MCF 10A (cell line): ENCODE data around the gene GMDS. TPM values are rescaled to one million over a fixed set of nuclear protein-coding genes. Genes with fewer than 3 reads are reported as not detected.

Source experiments
- BruUV-seq: library from RNA; stranded (reverse); fragments of 400-500 nt; replicated peaks from 2 replicates; lab custom pipeline; 2021; lab: Mats Ljungman, UMichigan
- CTCF ChIA-PET: fragments of 300-600 bp; sonication (Branson Sonifier 250); formaldehyde crosslinking; extraction: SDS; loops from one replicate; lab custom pipeline; 2021; ENCODE audit warnings: antibody characterized with exemption, inconsistent platforms; lab: Yijun Ruan, JAX
- POLR2A ChIA-PET: fragments of 300-600, 350-650 bp; sonication (Branson Sonifier 250); formaldehyde crosslinking; extraction: SDS; loops from one replicate; lab custom pipeline; 2020; ENCODE audit warnings: antibody characterized with exemption, inconsistent platforms; lab: Yijun Ruan, JAX
- DNase-seq: peaks from one replicate; pipeline ENCODE4 v3.0.0-alpha.2; 2018; ENCODE audit not compliant: unreplicated experiment
- H3K27ac Mint-ChIP-seq: one replicate; pipeline ENCODE4 v1.8.0; 2022; ENCODE audit warnings: mild to moderate bottlenecking, low read depth, mixed read lengths; ENCODE audit not compliant: unreplicated experiment
- H3K27me3 Mint-ChIP-seq: one replicate; pipeline ENCODE4 v1.8.0; 2022; ENCODE audit warnings: mixed read lengths; ENCODE audit not compliant: insufficient read depth, unreplicated experiment
- H3K36me3 Mint-ChIP-seq: one replicate; pipeline ENCODE4 v1.8.0; 2022; ENCODE audit warnings: mild to moderate bottlenecking, moderate library complexity, mixed read lengths; ENCODE audit not compliant: insufficient read depth, unreplicated experiment
- H3K4me1 Mint-ChIP-seq: one replicate; pipeline ENCODE4 v1.8.0; 2022; ENCODE audit warnings: mixed read lengths; ENCODE audit not compliant: insufficient read depth, unreplicated experiment
- H3K4me3 Mint-ChIP-seq: one replicate; pipeline ENCODE4 v1.8.0; 2022; ENCODE audit warnings: mild to moderate bottlenecking, moderate library complexity, mixed read lengths; ENCODE audit not compliant: unreplicated experiment
- H3K9me3 Mint-ChIP-seq: one replicate; pipeline ENCODE4 v1.8.0; 2022; ENCODE audit warnings: mixed read lengths; ENCODE audit not compliant: unreplicated experiment
- intact Hi-C: fragments of 100-400 bp; cut with micrococcal nuclease; formaldehyde crosslinking; loops from 2 replicates; pipeline ENCODE4 v1.14.1; 2022
- total RNA-seq: library from RNA; stranded (reverse); gene quantifications from 2 replicates; pipeline ENCODE4 v1.2.3, GENCODE V29; 2022
- TF ChIP-seq, protein P1 (sequence below): fragments of 200-600 bp; IDR thresholded peaks from one replicate; pipeline ENCODE4 v1.8.0; 2022; ENCODE audit warnings: antibody characterized with exemption, mild to moderate bottlenecking; ENCODE audit not compliant: unreplicated experiment

GMDS gene
- total RNA-seq, 1 experiment from 2014 or later, result 24.9 TPM

DNA sequence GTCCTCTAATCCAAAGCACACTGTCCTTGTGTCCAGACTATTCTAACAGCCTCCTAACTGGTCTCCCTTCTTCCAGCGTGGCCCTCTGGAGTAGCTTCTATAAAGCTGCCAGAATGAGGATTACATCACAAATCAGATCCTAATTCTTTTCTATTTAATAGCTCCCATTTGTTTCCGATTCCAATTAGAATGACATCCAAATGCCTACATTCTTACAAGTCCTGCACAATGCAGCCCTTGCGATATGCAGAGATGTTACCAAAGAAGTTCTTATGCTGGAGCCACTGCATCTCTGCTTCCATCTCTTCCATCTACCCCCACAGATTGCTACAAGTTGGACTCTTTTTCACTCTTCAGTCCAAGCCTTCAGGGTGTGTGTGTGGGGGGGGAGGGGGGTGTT lies 40.0 kb downstream of the GMDS start:
- no peaks in the 10 kb centered on the region for H3K4me1 Mint-ChIP-seq
- H3K27me3 Mint-ChIP-seq, result no peaks in the 10 kb centered on the region
- intact Hi-C loops, result no loop called here
- H3K4me3 Mint-ChIP-seq, result no peak overlapping the region
- CTCF ChIA-PET, result interaction anchor here (0.6 to 0.8 kb wide), 2 partner anchors 278 to 295 kb away, joined by 3 read pairs; no protein-coding TSS in a partner anchor
- no peak overlapping the region for H3K27ac Mint-ChIP-seq
- no peaks in the 10 kb centered on the region for H3K9me3 Mint-ChIP-seq
- BruUV-seq, result no TSS peak
- no peaks in the 10 kb centered on the region for H3K36me3 Mint-ChIP-seq
- TF ChIP-seq, protein P1, sequence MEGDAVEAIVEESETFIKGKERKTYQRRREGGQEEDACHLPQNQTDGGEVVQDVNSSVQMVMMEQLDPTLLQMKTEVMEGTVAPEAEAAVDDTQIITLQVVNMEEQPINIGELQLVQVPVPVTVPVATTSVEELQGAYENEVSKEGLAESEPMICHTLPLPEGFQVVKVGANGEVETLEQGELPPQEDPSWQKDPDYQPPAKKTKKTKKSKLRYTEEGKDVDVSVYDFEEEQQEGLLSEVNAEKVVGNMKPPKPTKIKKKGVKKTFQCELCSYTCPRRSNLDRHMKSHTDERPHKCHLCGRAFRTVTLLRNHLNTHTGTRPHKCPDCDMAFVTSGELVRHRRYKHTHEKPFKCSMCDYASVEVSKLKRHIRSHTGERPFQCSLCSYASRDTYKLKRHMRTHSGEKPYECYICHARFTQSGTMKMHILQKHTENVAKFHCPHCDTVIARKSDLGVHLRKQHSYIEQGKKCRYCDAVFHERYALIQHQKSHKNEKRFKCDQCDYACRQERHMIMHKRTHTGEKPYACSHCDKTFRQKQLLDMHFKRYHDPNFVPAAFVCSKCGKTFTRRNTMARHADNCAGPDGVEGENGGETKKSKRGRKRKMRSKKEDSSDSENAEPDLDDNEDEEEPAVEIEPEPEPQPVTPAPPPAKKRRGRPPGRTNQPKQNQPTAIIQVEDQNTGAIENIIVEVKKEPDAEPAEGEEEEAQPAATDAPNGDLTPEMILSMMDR, result no peak
- POLR2A ChIA-PET, result interaction anchor here (1.2 kb wide), 1 partner anchor 608 kb away, joined by 3 read pairs; no protein-coding TSS in a partner anchor
- no peak for DNase-seq

DNA sequence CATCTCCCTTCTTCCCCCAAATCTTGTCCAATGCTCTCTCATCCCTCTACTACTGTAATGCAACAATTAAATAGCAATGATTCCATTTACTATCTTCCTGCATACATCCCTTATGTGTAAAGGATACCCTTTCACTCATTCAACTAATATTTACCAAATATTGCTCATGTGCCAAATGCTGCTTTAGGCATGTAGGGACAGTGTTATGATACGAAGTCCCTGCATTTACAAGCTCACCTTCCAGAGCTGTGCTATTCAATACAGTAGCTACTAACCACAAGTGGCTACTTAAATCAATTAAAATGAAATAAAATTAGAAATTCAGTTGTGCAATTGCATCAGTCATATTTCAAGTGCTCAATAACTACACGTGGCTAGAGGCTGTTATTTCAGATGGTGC lies 41.1 kb downstream of the GMDS start:
- TF ChIP-seq, protein P1, result no peak
- Mint-ChIP-seq H3K27ac (no peak overlapping the region), H3K36me3 (no peaks in the 10 kb centered on the region), H3K4me3 (no peak overlapping the region), H3K4me1 (no peaks in the 10 kb centered on the region), H3K27me3 (no peaks in the 10 kb centered on the region), H3K9me3 (no peaks in the 10 kb centered on the region)
- intact Hi-C loops, result no loop called here
- POLR2A ChIA-PET, result interaction anchor here (1.2 kb wide), 2 partner anchors 598 to 607 kb away, joined by 3 read pairs; no protein-coding TSS in a partner anchor
- DNase-seq, result no peak
- no TSS peak for BruUV-seq
- CTCF ChIA-PET, result interaction anchor here (0.6 to 0.9 kb wide), 2 partner anchors 543 to 607 kb away, joined by 3 to 4 read pairs; no protein-coding TSS in a partner anchor

DNA sequence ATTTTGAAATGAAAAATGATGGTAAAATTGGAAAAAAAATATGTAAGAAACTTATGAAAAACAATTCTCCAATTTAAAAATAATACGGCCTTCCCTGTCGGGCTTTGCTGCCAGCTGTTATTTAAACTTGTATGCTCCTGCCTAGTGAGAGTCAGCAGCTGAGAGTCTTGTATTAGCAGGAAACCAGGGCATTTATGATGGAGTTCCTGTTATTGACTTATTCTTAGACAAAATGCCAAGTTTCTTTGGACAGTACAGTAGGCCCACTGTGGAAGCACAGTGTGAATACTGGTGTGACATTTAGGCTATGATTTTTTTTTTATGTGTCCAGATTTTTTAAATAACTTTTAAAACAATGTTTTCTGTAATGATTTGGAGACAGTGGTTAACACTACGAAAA lies 42.1 kb downstream of the GMDS start:
- Mint-ChIP-seq H3K27me3 (no peaks in the 10 kb centered on the region), H3K9me3 (no peaks in the 10 kb centered on the region), H3K4me1 (no peaks in the 10 kb centered on the region), H3K27ac (no peak overlapping the region), H3K36me3 (no peaks in the 10 kb centered on the region), H3K4me3 (no peak overlapping the region)
- CTCF ChIA-PET, result interaction anchor here (0.6 to 1.1 kb wide), 2 partner anchors 493 to 605 kb away, joined by 3 to 4 read pairs; no protein-coding TSS in a partner anchor
- no peak for DNase-seq
- intact Hi-C loops, result no loop called here
- TF ChIP-seq, protein P1, result no peak
- no TSS peak for BruUV-seq
- POLR2A ChIA-PET, result interaction anchor here (0.6 kb wide), 1 partner anchor 1522 kb away, joined by 3 read pairs; no protein-coding TSS in a partner anchor

DNA sequence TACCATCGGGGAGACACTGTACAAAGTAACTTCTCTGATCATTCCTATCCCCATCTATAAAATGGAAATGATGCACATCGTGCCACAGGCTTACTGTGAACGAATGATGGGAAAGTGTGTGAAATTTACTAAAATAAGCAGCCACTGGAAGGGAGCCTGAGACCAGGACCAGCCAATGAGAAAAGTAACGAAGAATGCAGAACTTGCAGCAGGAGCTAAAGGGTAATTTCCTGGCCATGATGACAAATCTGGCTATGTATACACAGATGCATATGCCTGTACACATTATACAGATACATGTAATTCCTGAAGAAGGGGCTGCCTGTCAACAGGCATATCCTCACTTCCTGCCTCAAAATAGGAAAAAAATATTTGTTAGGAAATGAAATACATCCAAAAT lies 47.4 kb downstream of the GMDS start:
- no peak for DNase-seq
- intact Hi-C loops, result loop anchor here (2.0 to 5.0 kb wide), 4 partner anchors 246 to 511 kb away; no protein-coding TSS in a partner anchor
- H3K27me3 Mint-ChIP-seq, result no peaks in the 10 kb centered on the region
- POLR2A ChIA-PET, result no interaction called here
- H3K27ac Mint-ChIP-seq, result no peak overlapping the region
- BruUV-seq, result no TSS peak
- H3K36me3 Mint-ChIP-seq, result no peaks in the 10 kb centered on the region
- H3K9me3 Mint-ChIP-seq, result no peaks in the 10 kb centered on the region
- H3K4me3 Mint-ChIP-seq, result no peak overlapping the region
- TF ChIP-seq, protein P1, result no peak
- CTCF ChIA-PET, result interaction anchor here (0.6 to 1.6 kb wide), 7 partner anchors 10 to 600 kb away, joined by 3 to 4 read pairs (median 3); no protein-coding TSS in a partner anchor
- no peaks in the 10 kb centered on the region for H3K4me1 Mint-ChIP-seq
